ENCODE measurements around the gene WWC2. TPM values are rescaled to one million over a fixed set of nuclear protein-coding genes. Genes with fewer than 3 reads are reported as not detected.
"Not testable (repeated sequence)": the region's sequence is repeated elsewhere in the genome, so short reads cannot be mapped to it uniquely, and the experiment has no call there.

WWC2 gene
- total RNA-seq, 1 donor from 2014 or later = 0.05 TPM

GRCh38 chr4:183099537-183100297 lies 660 bp downstream of the WWC2 start:
- intact Hi-C loops (cut with micrococcal nuclease) = loop anchor here (10.0 kb wide), 2 partner anchors 85 to 175 kb away; no protein-coding TSS in a partner anchor

GRCh38 chr4:183100298-183100599 lies 1.2 kb downstream of the WWC2 start:
- intact Hi-C loops (cut with micrococcal nuclease) = no loop called here

GRCh38 chr4:183100827-183101226 lies 1.8 kb downstream of the WWC2 start:
- intact Hi-C loops (cut with micrococcal nuclease) = no loop called here

GRCh38 chr4:183101956-183102480 lies 3.0 kb downstream of the WWC2 start:
- intact Hi-C loops (cut with micrococcal nuclease) = no loop called here

GRCh38 chr4:183105092-183105491 lies 6.0 kb downstream of the WWC2 start:
- intact Hi-C loops (cut with micrococcal nuclease) = no loop called here

- intact Hi-C loops (cut with micrococcal nuclease) = no loop called here
These were observed 7.8 kb downstream of the WWC2 start for GRCh38 chr4:183106839-183107238.

GRCh38 chr4:183107891-183108459 lies 8.9 kb downstream of the WWC2 start:
- intact Hi-C loops (cut with micrococcal nuclease) = no loop called here

- intact Hi-C loops (cut with micrococcal nuclease) = no loop called here
These were observed 11.2 kb downstream of the WWC2 start for GRCh38 chr4:183110244-183110643.

GRCh38 chr4:183111452-183111885 lies 12.4 kb downstream of the WWC2 start:
- intact Hi-C loops (cut with micrococcal nuclease) = no loop called here

GRCh38 chr4:183118141-183118540 lies 19.1 kb downstream of the WWC2 start:
- intact Hi-C loops (cut with micrococcal nuclease) = no loop called here

GRCh38 chr4:183118585-183118984 lies 19.5 kb downstream of the WWC2 start:
- intact Hi-C loops (cut with micrococcal nuclease) = no loop called here

- intact Hi-C loops (cut with micrococcal nuclease) = not testable (repeated sequence)
These were observed 22.6 kb downstream of the WWC2 start for GRCh38 chr4:183121660-183122059.

- intact Hi-C loops (cut with micrococcal nuclease) = no loop called here
These were observed 25.2 kb downstream of the WWC2 start for GRCh38 chr4:183124228-183124627.

- intact Hi-C loops (cut with micrococcal nuclease) = no loop called here
These were observed 25.8 kb downstream of the WWC2 start for GRCh38 chr4:183124865-183125264.

- intact Hi-C loops (cut with micrococcal nuclease) = no loop called here
These were observed 30.1 kb downstream of the WWC2 start for GRCh38 chr4:183129125-183129524.

GRCh38 chr4:183129675-183130074 lies 30.6 kb downstream of the WWC2 start:
- intact Hi-C loops (cut with micrococcal nuclease) = no loop called here

- intact Hi-C loops (cut with micrococcal nuclease) = no loop called here
These were observed 31.5 kb downstream of the WWC2 start for GRCh38 chr4:183130328-183131155.

GRCh38 chr4:183132081-183132480 lies 33.0 kb downstream of the WWC2 start:
- intact Hi-C loops (cut with micrococcal nuclease) = no loop called here

GRCh38 chr4:183132865-183133264 lies 33.8 kb downstream of the WWC2 start:
- intact Hi-C loops (cut with micrococcal nuclease) = no loop called here

- intact Hi-C loops (cut with micrococcal nuclease) = no loop called here
These were observed 37.8 kb downstream of the WWC2 start for GRCh38 chr4:183136855-183137254.

GRCh38 chr4:183139058-183139750 lies 40.1 kb downstream of the WWC2 start:
- intact Hi-C loops (cut with micrococcal nuclease) = no loop called here
